Ectodermal cell (in vitro differentiated cells): ENCODE data around the gene MAGI2. TPM values are rescaled to one million over a fixed set of nuclear protein-coding genes. Genes with fewer than 3 reads are reported as not detected.

Source experiments
- H3K27ac ChIP-seq: 2 replicates; pipeline ENCODE4 v1.7.0; 2013; ENCODE audit warnings: mild to moderate bottlenecking, low read depth, low read length; ENCODE audit not compliant: insufficient read depth, poor library complexity, severe bottlenecking
- H3K27me3 ChIP-seq: 2 replicates; pipeline ENCODE4 v1.7.0; 2013; ENCODE audit warnings: mild to moderate bottlenecking, low read length; ENCODE audit not compliant: insufficient read depth, control insufficient read depth, poor library complexity, severe bottlenecking
- H3K36me3 ChIP-seq: one replicate; pipeline ENCODE4 v1.7.0; 2013; ENCODE audit warnings: low read length; ENCODE audit not compliant: control insufficient read depth, insufficient read depth
- H3K4me1 ChIP-seq: one replicate; pipeline ENCODE4 v1.7.0; 2013; ENCODE audit warnings: low read length; ENCODE audit not compliant: control insufficient read depth, insufficient read depth
- H3K4me3 ChIP-seq: 2 replicates; pipeline ENCODE4 v1.7.0; 2013; ENCODE audit warnings: low read depth, low read length, control low read depth; ENCODE audit not compliant: insufficient read depth
- H3K9me3 ChIP-seq: 2 replicates; pipeline ENCODE4 v1.7.0; 2013; ENCODE audit warnings: mild to moderate bottlenecking, low read length, moderate library complexity; ENCODE audit not compliant: control insufficient read depth
- WGBS, 2 experiments: methylation state at CpG; one replicate each; pipeline ENCODE4 v1.1.7; 2013; ENCODE audit warnings: missing lambda C conversion rate in 2 of 2; 5-methylcytosine and 5-hydroxymethylcytosine counted together
- polyA plus RNA-seq, 4 experiments: library from polyadenylated mRNA; stranded (reverse); fragments of 50-300 nt; gene quantifications; one replicate each; pipeline ENCODE4 v1.2.3, GENCODE V29; 2013

Gene MAGI2
- polyA plus RNA-seq (2013, experiment 1 of 4): 3.0 TPM
- polyA plus RNA-seq (2013, experiment 2 of 4): 3.1 TPM
- polyA plus RNA-seq (2013, experiment 3 of 4): 3.0 TPM
- polyA plus RNA-seq (2013, experiment 4 of 4): 3.0 TPM

DNA sequence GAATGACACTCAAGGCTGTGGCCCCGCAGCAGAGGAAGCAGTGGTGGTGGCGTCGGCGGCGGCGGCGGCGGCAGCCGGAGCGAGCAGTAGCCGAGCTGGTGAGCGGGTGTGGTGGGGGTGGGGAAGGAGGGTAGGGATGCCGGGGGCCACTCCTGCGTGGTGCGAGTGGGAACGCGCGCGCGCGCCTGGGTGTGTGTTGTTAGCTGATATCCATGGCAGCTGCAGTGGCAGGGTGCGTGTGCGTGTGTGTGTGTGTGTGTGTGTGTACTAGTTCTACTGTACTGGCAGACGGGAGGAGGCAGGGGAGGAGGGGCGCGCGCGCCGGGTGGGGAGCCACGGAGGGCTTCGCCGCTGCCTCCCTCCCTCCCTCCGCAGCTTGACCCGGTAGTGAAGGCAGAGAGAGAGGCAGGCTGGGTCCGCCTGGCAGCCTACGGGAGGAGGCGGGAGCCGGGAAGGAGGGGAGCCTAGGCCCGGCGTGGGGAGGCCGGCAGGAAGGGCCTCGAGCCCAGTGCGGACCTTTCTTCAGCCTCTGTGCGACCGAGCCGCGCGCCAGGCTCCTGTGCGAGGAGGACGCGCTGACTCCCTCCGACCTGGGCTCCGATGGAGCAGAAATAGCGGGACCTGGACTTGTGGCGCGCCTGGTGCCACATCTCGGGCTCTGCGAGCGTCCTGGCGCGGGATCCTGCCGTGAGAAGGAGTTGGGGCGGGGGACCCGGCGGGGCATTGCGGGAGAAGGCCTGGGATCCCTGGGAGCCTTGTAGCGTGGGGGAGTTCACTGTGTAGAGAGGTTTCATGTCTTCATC is at the start of gene MAGI2:
MAGI2 (minus strand) TSS at position 110 of the 803 bp plus-strand sequence. CDS start 347 bp downstream, outside the sequence.
- Histone ChIP-seq H3K4me3 (peak within 1 kb of the TSS; percentile 73), H3K27ac (no peak within 1 kb of the TSS), H3K27me3 (peaks cover 64% of the 10 kb centered on the region), H3K36me3 (no peaks in the 10 kb centered on the region), H3K9me3 (no peaks in the 10 kb centered on the region), H3K4me1 (peaks cover 4% of the 10 kb centered on the region)
- WGBS, 2 experiments: 0% methylated on average over 67 of the region's 67 CpGs

DNA sequence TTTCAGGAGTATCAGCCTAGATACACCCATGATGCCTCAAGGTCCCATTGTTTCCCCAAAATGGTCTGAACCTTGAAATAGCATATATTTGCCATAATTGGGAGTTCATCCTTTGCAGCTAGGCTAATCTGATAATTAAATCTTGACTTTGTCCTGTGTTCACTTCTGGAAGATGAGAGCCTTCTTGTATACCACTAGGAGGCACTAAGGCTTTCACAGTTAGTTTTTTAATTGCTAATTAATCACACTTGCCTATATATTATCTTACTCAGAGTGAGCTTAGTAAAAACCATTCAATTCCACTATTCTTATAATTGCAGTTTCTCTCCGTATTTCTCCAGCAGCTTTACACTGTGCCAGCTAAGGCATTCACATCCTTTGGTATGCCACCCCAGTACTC is 48.7 kb upstream of the MAGI2 start:
- no peak overlapping the region for H3K4me3 ChIP-seq
- no peaks in the 10 kb centered on the region for H3K9me3 ChIP-seq
- WGBS, 2 experiments: 85 to 100% methylated on average over 1 of the region's 1 CpG
- no peaks in the 10 kb centered on the region for H3K27me3 ChIP-seq
- H3K36me3 ChIP-seq: no peaks in the 10 kb centered on the region
- H3K4me1 ChIP-seq: peaks cover 14% of the 10 kb centered on the region
- H3K27ac ChIP-seq: no peak overlapping the region

DNA sequence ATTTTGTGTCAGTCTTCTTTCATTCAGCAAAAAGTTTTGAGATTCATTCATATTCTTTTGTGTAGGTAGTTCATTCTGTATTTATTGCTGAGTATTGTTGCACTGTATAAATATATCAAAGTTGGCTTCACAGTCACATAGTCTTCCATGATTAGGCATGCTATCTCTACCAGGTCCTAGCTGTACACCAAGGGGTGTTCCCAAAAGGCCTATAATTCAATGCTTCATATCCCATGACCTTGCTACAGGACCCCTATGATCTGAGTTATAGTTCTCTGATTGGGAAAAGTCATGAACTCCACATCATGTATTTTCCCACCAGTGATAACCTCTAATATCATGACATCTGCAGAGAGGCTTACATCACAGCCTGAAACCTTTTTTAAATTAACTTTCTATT is 47.3 kb upstream of the MAGI2 start:
- Histone ChIP-seq H3K4me3 (no peak overlapping the region), H3K36me3 (no peaks in the 10 kb centered on the region), H3K27ac (no peak overlapping the region), H3K4me1 (peaks cover 7% of the 10 kb centered on the region), H3K9me3 (no peaks in the 10 kb centered on the region), H3K27me3 (no peaks in the 10 kb centered on the region)

DNA sequence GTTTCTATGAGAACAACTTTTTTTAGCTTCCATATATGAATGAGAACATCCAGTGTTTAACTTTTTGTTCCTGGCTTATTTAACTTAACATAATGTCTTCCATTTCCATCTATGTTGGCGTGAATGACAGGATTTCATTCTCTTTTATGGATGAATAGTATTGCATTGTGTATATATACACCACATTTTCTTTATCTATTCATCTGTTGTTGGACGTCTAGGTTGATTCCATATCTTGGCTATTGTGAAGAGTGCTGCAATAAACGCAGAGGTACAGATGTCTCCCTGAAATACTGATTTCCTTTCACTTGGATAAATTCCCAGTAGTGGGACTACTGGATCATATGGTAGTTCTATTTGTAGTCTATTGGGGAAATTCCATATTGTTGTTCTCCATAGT is 44.3 kb upstream of the MAGI2 start:
- H3K9me3 ChIP-seq: no peaks in the 10 kb centered on the region
- H3K4me3 ChIP-seq: no peak overlapping the region
- H3K36me3 ChIP-seq: no peaks in the 10 kb centered on the region
- H3K27ac ChIP-seq: no peak overlapping the region
- 86 to 98% methylated on average over 1 to 2 of the region's 3 CpGs for WGBS, 2 experiments
- no peaks in the 10 kb centered on the region for H3K4me1 ChIP-seq
- no peaks in the 10 kb centered on the region for H3K27me3 ChIP-seq

DNA sequence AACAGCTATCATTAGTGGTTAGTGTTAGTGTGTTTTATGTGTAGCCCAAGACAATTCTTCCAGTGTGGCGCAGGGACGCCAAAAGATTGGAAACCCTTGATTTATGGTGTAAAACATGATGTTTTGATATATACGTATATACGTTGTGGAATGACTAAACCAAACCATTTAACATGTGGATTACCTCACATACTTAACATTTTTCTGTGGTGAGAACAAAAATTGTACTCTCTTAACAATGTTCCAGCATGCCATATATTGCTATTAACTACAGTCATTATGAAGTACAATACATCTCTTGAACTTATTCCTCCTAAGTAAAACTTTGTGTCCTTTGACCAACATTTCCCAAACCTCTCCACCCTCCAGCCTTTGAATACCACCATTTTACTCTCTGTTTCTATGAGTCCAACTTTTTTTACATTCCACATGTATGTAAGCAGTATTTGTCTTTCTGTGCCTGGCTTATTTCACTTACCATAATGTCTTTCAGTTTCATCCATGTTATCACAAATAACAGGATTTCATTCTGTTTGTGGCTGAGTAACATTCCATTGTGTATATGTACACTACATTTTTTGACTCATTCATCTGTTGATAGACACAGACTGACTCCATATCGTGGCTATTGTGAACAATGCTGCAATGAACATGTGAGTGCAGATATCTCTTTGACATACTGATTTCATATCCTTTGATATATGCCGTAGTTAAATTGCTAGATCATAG is 42.2 kb upstream of the MAGI2 start:
- H3K27me3 ChIP-seq: no peaks in the 10 kb centered on the region
- H3K27ac ChIP-seq: no peak overlapping the region
- H3K4me3 ChIP-seq: no peak overlapping the region
- no peaks in the 10 kb centered on the region for H3K4me1 ChIP-seq
- WGBS, 2 experiments: 89 to 92% methylated on average over 5 of the region's 6 CpGs
- H3K9me3 ChIP-seq: no peaks in the 10 kb centered on the region
- H3K36me3 ChIP-seq: no peaks in the 10 kb centered on the region

DNA sequence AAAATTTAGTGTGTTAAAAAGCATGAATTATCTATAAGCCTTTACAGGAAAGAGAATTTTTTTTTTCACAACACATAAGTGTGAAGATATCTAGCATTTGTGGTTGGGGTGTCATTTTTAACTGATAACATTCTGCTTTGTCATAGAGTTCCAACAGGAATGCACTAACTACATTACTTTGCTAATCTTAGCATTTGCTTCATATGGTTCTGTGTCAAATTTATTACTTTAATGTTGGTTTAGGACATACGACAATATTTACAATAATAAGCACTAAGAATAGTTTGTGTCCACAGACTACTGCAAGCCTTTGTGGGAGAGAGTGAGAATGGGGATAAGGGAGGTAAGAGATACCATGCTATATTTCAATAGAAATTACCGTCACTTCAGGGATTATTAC is 40.6 kb upstream of the MAGI2 start:
- no peak overlapping the region for H3K4me3 ChIP-seq
- WGBS, 2 experiments: 100% methylated on average over 1 of the region's 2 CpGs; no CpG with 5 or more reads in 1 of the 2 experiments
- H3K27ac ChIP-seq: no peak overlapping the region
- no peaks in the 10 kb centered on the region for H3K27me3 ChIP-seq
- no peaks in the 10 kb centered on the region for H3K36me3 ChIP-seq
- H3K4me1 ChIP-seq: no peaks in the 10 kb centered on the region
- H3K9me3 ChIP-seq: no peaks in the 10 kb centered on the region

DNA sequence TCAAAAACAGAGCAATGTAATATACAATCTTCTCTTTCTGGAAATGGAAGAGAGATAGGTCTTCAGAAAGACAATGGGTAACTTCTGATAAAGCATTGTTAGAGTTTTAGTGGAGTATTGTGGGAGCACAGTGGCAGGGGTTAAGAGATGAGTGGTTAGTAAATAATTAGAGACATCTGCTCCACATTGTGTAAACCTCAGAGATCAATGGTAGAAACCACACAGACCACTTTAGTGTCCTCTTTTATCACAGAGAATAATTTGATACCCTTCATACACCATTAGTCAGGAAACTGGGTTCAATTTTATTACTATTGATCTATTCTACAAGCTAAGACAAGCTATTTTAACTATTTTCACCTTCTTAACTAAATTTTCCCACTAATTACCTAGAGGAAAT is 35.9 kb upstream of the MAGI2 start:
- no peaks in the 10 kb centered on the region for H3K27me3 ChIP-seq
- H3K4me3 ChIP-seq: no peak overlapping the region
- no peaks in the 10 kb centered on the region for H3K4me1 ChIP-seq
- H3K27ac ChIP-seq: no peak overlapping the region
- H3K9me3 ChIP-seq: no peaks in the 10 kb centered on the region
- no peaks in the 10 kb centered on the region for H3K36me3 ChIP-seq

DNA sequence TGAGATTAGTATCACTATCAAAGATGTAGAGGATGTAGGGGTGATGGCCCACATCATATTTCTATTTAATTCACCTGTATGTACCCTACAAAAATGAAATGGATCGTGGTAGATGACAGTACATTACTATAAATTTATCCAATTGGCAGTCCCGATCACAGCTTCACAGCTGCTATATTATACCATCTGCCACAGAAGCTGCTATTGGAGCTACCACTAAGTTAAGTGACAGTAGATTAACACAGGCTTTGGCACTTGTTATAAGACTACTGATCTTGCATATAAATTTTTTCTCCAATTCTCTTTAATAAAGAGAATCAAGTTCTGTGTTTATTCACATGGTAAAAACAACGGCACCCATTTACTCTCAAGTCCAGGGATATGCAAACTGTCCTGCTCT is 24.9 kb upstream of the MAGI2 start:
- no peaks in the 10 kb centered on the region for H3K27me3 ChIP-seq
- H3K9me3 ChIP-seq: no peaks in the 10 kb centered on the region
- no peaks in the 10 kb centered on the region for H3K36me3 ChIP-seq
- 95 to 100% methylated on average over 1 to 3 of the region's 3 CpGs for WGBS, 2 experiments
- H3K4me3 ChIP-seq: no peak overlapping the region
- no peaks in the 10 kb centered on the region for H3K4me1 ChIP-seq
- no peak overlapping the region for H3K27ac ChIP-seq

DNA sequence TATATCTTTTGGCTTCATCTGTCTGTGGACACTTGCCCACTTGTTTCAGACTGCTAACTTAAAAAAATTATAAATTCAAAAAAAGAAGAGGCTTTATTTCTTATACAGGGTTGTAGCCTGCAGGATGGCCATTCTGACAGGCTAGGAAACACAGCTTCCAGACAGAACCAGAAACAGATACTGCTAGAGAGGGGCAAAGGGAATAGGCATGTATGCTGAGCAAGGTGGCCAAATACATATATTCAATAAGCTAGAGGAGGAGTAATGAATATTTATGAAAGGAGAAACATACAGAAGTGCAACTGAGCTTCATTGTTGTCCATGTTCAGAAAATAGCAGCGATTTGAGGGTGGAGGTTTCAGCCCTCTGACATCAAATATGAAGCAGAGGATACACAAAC is 22.0 kb upstream of the MAGI2 start:
- WGBS, 2 experiments: 85 to 91% methylated on average over 1 of the region's 1 CpG
- Histone ChIP-seq H3K4me3 (no peak overlapping the region), H3K4me1 (no peaks in the 10 kb centered on the region), H3K9me3 (no peaks in the 10 kb centered on the region), H3K36me3 (no peaks in the 10 kb centered on the region), H3K27ac (no peak overlapping the region), H3K27me3 (no peaks in the 10 kb centered on the region)

DNA sequence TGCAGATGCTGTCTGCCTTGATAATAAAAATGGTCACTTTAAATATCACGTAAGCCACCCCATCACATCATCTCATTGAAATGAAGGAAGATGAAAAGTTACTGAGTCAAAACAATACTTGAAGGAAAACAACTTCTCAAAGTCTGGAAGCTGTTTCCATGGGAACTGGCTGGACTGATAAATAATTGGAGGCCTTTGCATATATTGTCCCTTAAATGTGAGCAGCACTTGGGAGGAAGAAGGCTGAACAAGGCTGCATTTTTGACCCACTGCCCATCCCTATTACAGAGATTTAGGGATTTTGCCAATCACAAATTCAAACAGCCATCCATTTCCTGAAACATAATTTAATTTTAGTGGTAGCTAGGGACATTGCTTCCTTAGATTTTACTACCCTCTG is 18.2 kb upstream of the MAGI2 start:
- Histone ChIP-seq H3K36me3 (no peaks in the 10 kb centered on the region), H3K27me3 (no peaks in the 10 kb centered on the region), H3K27ac (no peak overlapping the region), H3K9me3 (no peaks in the 10 kb centered on the region), H3K4me3 (no peak overlapping the region), H3K4me1 (no peaks in the 10 kb centered on the region)
- 100% methylated on average over 1 of the region's 1 CpG; no CpG with 5 or more reads in 1 of the 2 experiments for WGBS, 2 experiments
